Memory B cell (primary cell): ENCODE measurements around the gene PRPF8.

Source experiments
- ATAC-seq: fragments of 150-1000 bp; cut with Tn5 transposase; 2 replicates; pipeline ENCODE4 v1.10.0; 2021; ENCODE audit warnings: low read depth, mild to moderate bottlenecking, moderate library complexity
- DNase-seq, 2 donors: peaks; one replicate each; pipeline ENCODE4 v3.0.0; 2022; ENCODE audit warnings: low spot score in 2 of 2
- H3K27ac Mint-ChIP-seq: one replicate; pipeline ENCODE4 v1.8.0; 2022; ENCODE audit warnings: mild to moderate bottlenecking, moderate library complexity, mixed read lengths
- H3K27me3 Mint-ChIP-seq: one replicate; pipeline ENCODE4 v1.8.0; 2022; ENCODE audit warnings: mixed read lengths
- H3K36me3 Mint-ChIP-seq: one replicate; pipeline ENCODE4 v1.8.0; 2022; ENCODE audit warnings: mild to moderate bottlenecking, mixed read lengths
- H3K4me1 Mint-ChIP-seq: one replicate; pipeline ENCODE4 v1.8.0; 2022; ENCODE audit warnings: mixed read lengths
- H3K4me3 Mint-ChIP-seq: one replicate; pipeline ENCODE4 v1.8.0; 2022; ENCODE audit warnings: mild to moderate bottlenecking, moderate library complexity, mixed read lengths
- H3K9me3 Mint-ChIP-seq: one replicate; pipeline ENCODE4 v1.8.0; 2022; ENCODE audit warnings: mixed read lengths

The PRPF8 gene

GRCh38 chr17:1638171-1638590 lies 46.5 kb downstream of the PRPF8 start:
- ATAC-seq (no peak), DNase-seq (no peak)
- Mint-ChIP-seq H3K4me1 (peaks cover 2% of the 10 kb centered on the region), H3K27me3 (no peaks in the 10 kb centered on the region), H3K9me3 (no peaks in the 10 kb centered on the region), H3K4me3 (no peak overlapping the region), H3K27ac (peak overlapping the region; percentile 87), H3K36me3 (no peaks in the 10 kb centered on the region)

GRCh38 chr17:1636732-1637285 lies 47.9 kb downstream of the PRPF8 start:
- DNase-seq (no peak), ATAC-seq (no peak)
- H3K36me3 Mint-ChIP-seq, result no peaks in the 10 kb centered on the region
- no peaks in the 10 kb centered on the region for H3K9me3 Mint-ChIP-seq
- no peaks in the 10 kb centered on the region for H3K27me3 Mint-ChIP-seq
- no peak overlapping the region for H3K4me3 Mint-ChIP-seq
- no peak overlapping the region for H3K27ac Mint-ChIP-seq
- H3K4me1 Mint-ChIP-seq, result peaks cover 4% of the 10 kb centered on the region

- H3K4me1 Mint-ChIP-seq, result peaks cover 9% of the 10 kb centered on the region
- H3K27ac Mint-ChIP-seq, result no peak overlapping the region
Observed at GRCh38 chr17:1635675-1636465, 48.8 kb downstream of the PRPF8 start.

GRCh38 chr17:1634841-1635650 lies 49.6 kb downstream of the PRPF8 start:
- Mint-ChIP-seq H3K4me1 (peaks cover 16% of the 10 kb centered on the region), H3K4me3 (no peak overlapping the region), H3K36me3 (no peaks in the 10 kb centered on the region), H3K9me3 (no peaks in the 10 kb centered on the region), H3K27me3 (no peaks in the 10 kb centered on the region), H3K27ac (no peak overlapping the region)
- ATAC-seq, result no peak
- DNase-seq, result no peak

More at GRCh38 chr17:1635675-1636465, 48.8 kb downstream of the PRPF8 start:
- Mint-ChIP-seq H3K4me3 (no peak overlapping the region), H3K27me3 (no peaks in the 10 kb centered on the region), H3K9me3 (no peaks in the 10 kb centered on the region), H3K36me3 (no peaks in the 10 kb centered on the region)
- DNase-seq (no peak), ATAC-seq (no peak)

- Mint-ChIP-seq H3K9me3 (no peaks in the 10 kb centered on the region), H3K27me3 (no peaks in the 10 kb centered on the region), H3K27ac (peak overlapping the region; percentile 96), H3K4me1 (peaks cover 31% of the 10 kb centered on the region), H3K36me3 (peaks cover 2% of the 10 kb centered on the region), H3K4me3 (peak overlapping the region; percentile 89)
- ATAC-seq (no peak), DNase-seq (no peak)
Observed at GRCh38 chr17:1630662-1631061, 54.0 kb downstream of the PRPF8 start.

GRCh38 chr17:1629504-1630310 lies 55.0 kb downstream of the PRPF8 start:
- Mint-ChIP-seq H3K4me3 (peak overlapping the region; percentile 89), H3K36me3 (peaks cover 2% of the 10 kb centered on the region), H3K9me3 (no peaks in the 10 kb centered on the region), H3K27me3 (no peaks in the 10 kb centered on the region), H3K4me1 (peaks cover 36% of the 10 kb centered on the region), H3K27ac (peak overlapping the region; percentile 96)
- DNase-seq (peak; percentile 81 to 82), ATAC-seq (peak; percentile 18)

- no peaks in the 10 kb centered on the region for H3K27me3 Mint-ChIP-seq
- H3K27ac Mint-ChIP-seq, result peak overlapping the region; percentile 96
- H3K4me1 Mint-ChIP-seq, result peaks cover 37% of the 10 kb centered on the region
- H3K9me3 Mint-ChIP-seq, result no peaks in the 10 kb centered on the region
- peaks cover 2% of the 10 kb centered on the region for H3K36me3 Mint-ChIP-seq
- H3K4me3 Mint-ChIP-seq, result peak overlapping the region; percentile 94
- peak; percentile 69 for ATAC-seq
- DNase-seq, result peak; percentile 84 to 86
Observed at GRCh38 chr17:1628856-1629503, 55.7 kb downstream of the PRPF8 start.

GRCh38 chr17:1627982-1628855 lies 56.4 kb downstream of the PRPF8 start, which contains the start of gene SLC43A2:
Gene SLC43A2 (minus strand): TSS chr17:1628834. CDS start chr17:1627874, 960 bp downstream.
- ATAC-seq (peak; percentile 61), DNase-seq (peak; percentile 72 to 75)
- H3K4me1 Mint-ChIP-seq, result peaks cover 40% of the 10 kb centered on the region
- peak within 1 kb of the TSS; percentile 96 for H3K27ac Mint-ChIP-seq
- no peaks in the 10 kb centered on the region for H3K27me3 Mint-ChIP-seq
- no peaks in the 10 kb centered on the region for H3K9me3 Mint-ChIP-seq
- peaks cover 5% of the 10 kb centered on the region for H3K36me3 Mint-ChIP-seq
- peak within 1 kb of the TSS; percentile 94 for H3K4me3 Mint-ChIP-seq

- Mint-ChIP-seq H3K36me3 (peaks cover 5% of the 10 kb centered on the region), H3K9me3 (no peaks in the 10 kb centered on the region), H3K27me3 (no peaks in the 10 kb centered on the region), H3K27ac (peak overlapping the region; percentile 96), H3K4me3 (peak overlapping the region; percentile 94), H3K4me1 (peaks cover 40% of the 10 kb centered on the region)
- DNase-seq (peak in 1 of 2 donors; percentile 55), ATAC-seq (peak; percentile 23)
Observed at GRCh38 chr17:1627182-1627981, 57.3 kb downstream of the PRPF8 start.

GRCh38 chr17:1626333-1626732 lies 58.3 kb downstream of the PRPF8 start:
- Mint-ChIP-seq H3K4me3 (peak overlapping the region; percentile 94), H3K27ac (peak overlapping the region; percentile 94), H3K36me3 (peaks cover 7% of the 10 kb centered on the region), H3K9me3 (no peaks in the 10 kb centered on the region), H3K27me3 (no peaks in the 10 kb centered on the region), H3K4me1 (peaks cover 33% of the 10 kb centered on the region)
- ATAC-seq (no peak), DNase-seq (no peak)

GRCh38 chr17:1625581-1625980 lies 59.1 kb downstream of the PRPF8 start:
- Mint-ChIP-seq H3K27ac (no peak overlapping the region), H3K4me1 (peaks cover 34% of the 10 kb centered on the region), H3K36me3 (peaks cover 11% of the 10 kb centered on the region), H3K27me3 (no peaks in the 10 kb centered on the region), H3K4me3 (peak overlapping the region; percentile 94), H3K9me3 (no peaks in the 10 kb centered on the region)
- ATAC-seq, result no peak
- no peak for DNase-seq

GRCh38 chr17:1625053-1625452 lies 59.6 kb downstream of the PRPF8 start:
- DNase-seq (no peak), ATAC-seq (no peak)
- peaks cover 31% of the 10 kb centered on the region for H3K4me1 Mint-ChIP-seq
- H3K27me3 Mint-ChIP-seq, result no peaks in the 10 kb centered on the region
- no peak overlapping the region for H3K27ac Mint-ChIP-seq
- H3K4me3 Mint-ChIP-seq, result peak overlapping the region; percentile 8
- H3K9me3 Mint-ChIP-seq, result no peaks in the 10 kb centered on the region
- peaks cover 11% of the 10 kb centered on the region for H3K36me3 Mint-ChIP-seq
